Spleen (tissue), 11 donors: ENCODE measurements around the gene C1QTNF1. TPM values are rescaled to one million over a fixed set of nuclear protein-coding genes. Genes with fewer than 3 reads are reported as not detected.

Source experiments
- DNase-seq: peaks from one replicate; pipeline ENCODE4 v3.0.0-alpha.2; 2020
- H3K27ac ChIP-seq, 8 donors: fragments of 200-600 bp; sonication (generic) in 7 of 8; 1 replicate in 4 of 8; 2 replicates in 4 of 8; pipeline versions ENCODE4 v1.5.0 to v1.8.0; 2016 to 2021; ENCODE audit warnings: inconsistent platforms in 4 of 8, mild to moderate bottlenecking in 4 of 8, moderate library complexity in 1 of 8
- H3K27me3 ChIP-seq, 7 donors: fragments of 200-600 bp; sonication (generic) in 6 of 7; replicated peaks in 1 of 7; 1 replicate in 4 of 7; 2 replicates in 3 of 7; pipeline versions ENCODE4 v1.5.0 to v1.8.0; 2016 to 2021; ENCODE audit warnings: inconsistent platforms in 3 of 7, mild to moderate bottlenecking in 1 of 7
- H3K36me3 ChIP-seq, 6 donors: fragments of 200-600 bp; sonication (generic) in 5 of 6; 1 replicate in 4 of 6; 2 replicates in 2 of 6; pipeline versions ENCODE4 v1.5.0 to v1.8.0; 2016 to 2021; ENCODE audit warnings: inconsistent platforms in 2 of 6
- H3K4me1 ChIP-seq, 6 donors: fragments of 200-600 bp; sonication (generic) in 5 of 6; 1 replicate in 3 of 6; 2 replicates in 3 of 6; pipeline versions ENCODE4 v1.5.0 to v1.8.0; 2016 to 2021; ENCODE audit warnings: inconsistent platforms in 3 of 6
- H3K4me3 ChIP-seq, 8 donors: fragments of 200-600 bp; sonication (generic) in 7 of 8; 1 replicate in 4 of 8; 2 replicates in 4 of 8; pipeline versions ENCODE4 v1.5.0 to v1.8.0; 2016 to 2021; ENCODE audit warnings: inconsistent platforms in 4 of 8, mild to moderate bottlenecking in 4 of 8, moderate library complexity in 2 of 8
- H3K9me3 ChIP-seq, 8 donors: fragments of 200-600 bp; sonication (generic) in 7 of 8; 1 replicate in 4 of 8; 2 replicates in 4 of 8; pipeline versions ENCODE4 v1.5.0 to v1.8.0; 2016 to 2021; ENCODE audit warnings: inconsistent platforms in 4 of 8
- POLR2A ChIP-seq, 3 donors: fragments of 450-650 bp; IDR thresholded peaks; one replicate each; pipeline ENCODE4 v1.5.1; 2017; ENCODE audit warnings: antibody characterized with exemption in 3 of 3, mild to moderate bottlenecking in 1 of 3
- POLR2AphosphoS5 ChIP-seq, 3 donors: sonication (generic); formaldehyde crosslinking; IDR thresholded peaks; one replicate each; pipeline ENCODE4 v1.5.1; 2017; ENCODE audit warnings: antibody characterized with exemption in 3 of 3
- WGBS, 5 donors: extraction: QIAGEN DNeasy Blood & Tissue Kit in 3 of 5; methylation state at CpG; one replicate each; pipeline versions ENCODE4 v1.1.5 to v1.1.7; 2013 to 2018; 5-methylcytosine and 5-hydroxymethylcytosine counted together
- intact Hi-C: fragments of 100-400 bp; cut with DNase I; formaldehyde crosslinking; loops from one replicate; pipeline ENCODE4 v1.15.0; 2023; ENCODE audit warnings: low total_unique reads
- polyA plus RNA-seq, 3 donors: library from polyadenylated mRNA; stranded (reverse); fragments of 200-250 nt; gene quantifications; one replicate each; pipeline ENCODE4 v1.2.1, GENCODE V29; 2013
- total RNA-seq, 7 donors: library from RNA; depleted of rRNA in 3 of 7; stranded (reverse); fragments of >200 nt in 3 of 7; fragmentation: NEBNext Ultra II Directional in 4 of 7; extraction: Animal tissue kit (Norgen Biotek cat#: 25700) in 4 of 7; gene quantifications; one replicate each; pipeline versions ENCODE4 v1.1.0 to v1.2.1, GENCODE V29; 2016 to 2021
- TF ChIP-seq, protein P1 (sequence below), 11 experiments: fragments of 200-600 bp in 7 of 11; fragments of 450-650 bp in 4 of 11; sonication (generic) in 4 of 11; IDR thresholded peaks in 8 of 11; conservative IDR thresholded peaks in 3 of 11; 1 replicate in 7 of 11; 2 replicates in 4 of 11; pipeline versions ENCODE4 v1.4.0 to v1.8.0; 2016 to 2021; ENCODE audit warnings: antibody characterized with exemption in 11 of 11, inconsistent platforms in 4 of 11, mild to moderate bottlenecking in 1 of 11
- donor health status: healthy with polysubstance abuse.
- donor health status: DM: no; HTN: no; CAD: no; lungs with moderate emphysema.
- donor health status: DM: no; HTN: no; CAD: no.
- donor health status: Bipolar disorder and iron deficiency.
- donor health status: healthy.
- donor health status: DM: no; HTN: no; CAD: no.
- donor health status: DM: yes; HTN: yes; CAD: no.

The C1QTNF1 gene
- total and polyA plus RNA-seq, 10 donors = 14.7 to 101 (median 44.4) TPM

GRCh38 chr17:79018370-79018695 lies 5.6 kb upstream of the C1QTNF1 start:
- intact Hi-C loops = no loop called here
- H3K27ac ChIP-seq = no peak overlapping the region

GRCh38 chr17:79019261-79019631 lies 4.7 kb upstream of the C1QTNF1 start:
- H3K36me3 ChIP-seq = no peaks in the 10 kb centered on the region
- intact Hi-C loops = no loop called here
- H3K27me3 ChIP-seq = peaks cover 0 to 34% (median 7%) of the 10 kb centered on the region in 7 donors
- peaks cover 6 to 50% (median 24%) of the 10 kb centered on the region in 6 donors for H3K4me1 ChIP-seq
- no peak overlapping the region for H3K4me3 ChIP-seq
- TF ChIP-seq POLR2AphosphoS5 (IDR thresholded peaks at IDR 0.05) = no peak
- TF ChIP-seq, protein P1, sequence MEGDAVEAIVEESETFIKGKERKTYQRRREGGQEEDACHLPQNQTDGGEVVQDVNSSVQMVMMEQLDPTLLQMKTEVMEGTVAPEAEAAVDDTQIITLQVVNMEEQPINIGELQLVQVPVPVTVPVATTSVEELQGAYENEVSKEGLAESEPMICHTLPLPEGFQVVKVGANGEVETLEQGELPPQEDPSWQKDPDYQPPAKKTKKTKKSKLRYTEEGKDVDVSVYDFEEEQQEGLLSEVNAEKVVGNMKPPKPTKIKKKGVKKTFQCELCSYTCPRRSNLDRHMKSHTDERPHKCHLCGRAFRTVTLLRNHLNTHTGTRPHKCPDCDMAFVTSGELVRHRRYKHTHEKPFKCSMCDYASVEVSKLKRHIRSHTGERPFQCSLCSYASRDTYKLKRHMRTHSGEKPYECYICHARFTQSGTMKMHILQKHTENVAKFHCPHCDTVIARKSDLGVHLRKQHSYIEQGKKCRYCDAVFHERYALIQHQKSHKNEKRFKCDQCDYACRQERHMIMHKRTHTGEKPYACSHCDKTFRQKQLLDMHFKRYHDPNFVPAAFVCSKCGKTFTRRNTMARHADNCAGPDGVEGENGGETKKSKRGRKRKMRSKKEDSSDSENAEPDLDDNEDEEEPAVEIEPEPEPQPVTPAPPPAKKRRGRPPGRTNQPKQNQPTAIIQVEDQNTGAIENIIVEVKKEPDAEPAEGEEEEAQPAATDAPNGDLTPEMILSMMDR (IDR thresholded peaks at IDR 0.05 in 8 of 11, conservative IDR thresholded peaks at IDR 0.05 in 3 of 11) = no peak
- no peak for TF ChIP-seq POLR2A (IDR thresholded peaks at IDR 0.05)
- 86 to 90% (median 89%) methylated on average over 2 of the region's 2 CpGs for WGBS, 5 donors
- H3K27ac ChIP-seq = no peak overlapping the region
- H3K9me3 ChIP-seq = peaks cover 0 to 17% (median 9%) of the 10 kb centered on the region in 8 donors
- DNase-seq = no peak

More at GRCh38 chr17:79018370-79018695, 5.6 kb upstream of the C1QTNF1 start:
- 90 to 98% (median 94%) methylated on average over 3 of the region's 3 CpGs for WGBS, 5 donors
- Histone ChIP-seq H3K27me3 (peaks cover 0 to 25% (median 0%) of the 10 kb centered on the region in 7 donors), H3K36me3 (no peaks in the 10 kb centered on the region), H3K4me1 (peaks cover 0 to 41% (median 20%) of the 10 kb centered on the region in 6 donors), H3K4me3 (no peak overlapping the region), H3K9me3 (peaks cover 0 to 17% (median 9%) of the 10 kb centered on the region in 8 donors)
- DNase-seq = no peak
- no peak for TF ChIP-seq POLR2A (IDR thresholded peaks at IDR 0.05)
- no peak for TF ChIP-seq POLR2AphosphoS5 (IDR thresholded peaks at IDR 0.05)
- TF ChIP-seq, protein P1 (IDR thresholded peaks at IDR 0.05 in 8 of 11, conservative IDR thresholded peaks at IDR 0.05 in 3 of 11) = no peak

DNA sequence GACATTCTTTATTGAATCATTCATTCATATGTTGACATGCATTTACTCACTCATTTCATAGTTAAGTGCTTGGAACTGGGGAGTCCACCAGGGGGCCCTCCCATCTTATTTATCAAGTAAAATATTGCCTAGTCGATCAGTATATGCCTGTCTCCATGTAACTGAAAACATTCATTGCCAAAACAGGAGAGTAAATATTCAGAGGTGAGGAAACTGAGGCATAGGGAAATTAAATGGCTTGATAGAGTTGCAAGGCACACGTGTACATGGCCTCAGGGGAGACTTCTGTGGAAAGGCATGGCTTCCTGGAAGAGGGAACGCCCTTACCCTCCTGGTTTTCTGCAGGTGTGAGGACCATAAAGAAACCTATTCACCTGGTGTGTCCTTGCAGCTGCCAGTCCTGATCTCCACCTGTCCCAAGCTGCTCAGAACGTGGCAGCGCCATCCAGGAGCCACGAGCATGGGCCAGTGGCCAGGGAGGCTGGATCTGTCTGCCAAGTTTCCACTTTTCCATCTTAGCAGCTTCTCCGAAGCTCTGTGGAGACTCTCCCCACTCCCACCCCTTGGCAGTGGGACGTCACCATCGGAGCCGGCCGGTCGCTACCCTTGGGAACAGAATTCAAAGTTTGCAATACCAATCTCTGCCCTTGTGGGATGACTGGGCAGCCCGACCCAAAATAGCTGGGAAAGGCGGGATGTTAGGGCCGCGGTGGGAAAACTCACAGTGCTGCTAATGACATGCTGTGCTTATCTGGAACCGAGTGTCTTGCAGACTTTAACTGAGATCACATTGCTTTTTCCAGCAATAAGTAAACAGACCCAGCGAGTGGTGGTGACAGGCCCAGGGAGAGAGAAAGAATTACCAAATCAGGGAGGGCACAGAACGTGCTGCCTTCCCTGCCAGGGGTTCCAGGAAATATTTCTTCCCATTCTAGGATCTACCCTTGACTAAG lies 4.1 kb upstream of the C1QTNF1 start:
- TF ChIP-seq POLR2AphosphoS5 (IDR thresholded peaks at IDR 0.05) (no peak), POLR2A (IDR thresholded peaks at IDR 0.05) (no peak)
- TF ChIP-seq, protein P1 (IDR thresholded peaks at IDR 0.05 in 8 of 11, conservative IDR thresholded peaks at IDR 0.05 in 3 of 11) = peak; percentile 26 to 70 (median 58)
- Histone ChIP-seq H3K4me1 (peaks cover 7 to 57% (median 30%) of the 10 kb centered on the region in 6 donors), H3K9me3 (peaks cover 0 to 14% (median 9%) of the 10 kb centered on the region in 8 donors), H3K4me3 (no peak overlapping the region), H3K27me3 (peaks cover 0 to 40% (median 13%) of the 10 kb centered on the region in 7 donors), H3K27ac (peak overlapping the region in 4 of 8 donors; percentile 26 to 82 (median 47)), H3K36me3 (no peaks in the 10 kb centered on the region)
- 61 to 73% (median 66%) methylated on average over 19 of the region's 19 CpGs for WGBS, 5 donors
- peak; percentile 61 for DNase-seq
- intact Hi-C loops = no loop called here
